ENCODE results near the gene SPNS3.

- TF ChIP-seq SUZ12 (IDR thresholded peaks at IDR 0.05) (no peak), BHLHE40 (IDR thresholded peaks at IDR 0.05; ENCODE audit: borderline replicate concordance) (no peak), TARDBP (IDR thresholded peaks at IDR 0.05) (no peak), SP1 (IDR thresholded peaks at IDR 0.05) (no peak), ZNF384 (IDR thresholded peaks at IDR 0.05) (no peak)
Measured at GRCh38 chr17:4406386-4406785, 27.4 kb upstream of the SPNS3 start.
